Smooth muscle cell (in vitro differentiated cells): ENCODE results near the gene DFFB. TPM values are rescaled to one million over a fixed set of nuclear protein-coding genes. Genes with fewer than 3 reads are reported as not detected.

Experiments used
- DNase-seq: peaks from one replicate; lab custom pipeline; 2025; ENCODE audit not compliant: unreplicated experiment; lab: John Stamatoyannopoulos, UW
- H2AFZ ChIP-seq: fragments of 200-600 bp; sonication (generic); 2 replicates; pipeline ENCODE4 v1.6.0; 2016; ENCODE audit warnings: antibody characterized with exemption, low read depth, mild to moderate bottlenecking
- H3F3A ChIP-seq: fragments of 200-600 bp; sonication (generic); 2 replicates; pipeline ENCODE4 v1.6.0; 2017; ENCODE audit warnings: antibody characterized with exemption, low read depth
- H3K27ac ChIP-seq: fragments of 200-600 bp; sonication (generic); 2 replicates; pipeline ENCODE4 v1.5.1; 2016; ENCODE audit warnings: low read depth, mild to moderate bottlenecking
- H3K27me3 ChIP-seq: fragments of 200-600 bp; sonication (generic); 2 replicates; pipeline ENCODE4 v1.6.1; 2016; ENCODE audit warnings: low read depth, mild to moderate bottlenecking
- H3K36me3 ChIP-seq: fragments of 200-600 bp; sonication (generic); 2 replicates; pipeline ENCODE4 v1.5.1; 2016; ENCODE audit warnings: low read depth
- H3K4me1 ChIP-seq: fragments of 200-600 bp; sonication (generic); 2 replicates; pipeline ENCODE4 v1.5.1; 2016; ENCODE audit warnings: low read depth
- H3K4me2 ChIP-seq: fragments of 200-600 bp; sonication (generic); 2 replicates; pipeline ENCODE4 v1.6.0; 2016; ENCODE audit warnings: mild to moderate bottlenecking
- H3K4me3 ChIP-seq: fragments of 200-600 bp; sonication (generic); 2 replicates; pipeline ENCODE4 v1.5.1; 2016; ENCODE audit warnings: mild to moderate bottlenecking
- H3K79me2 ChIP-seq: fragments of 200-600 bp; sonication (generic); 2 replicates; pipeline ENCODE4 v1.6.0; 2016; ENCODE audit warnings: low read depth, mild to moderate bottlenecking
- H3K9ac ChIP-seq: fragments of 200-600 bp; sonication (generic); 2 replicates; pipeline ENCODE4 v1.6.0; 2016; ENCODE audit warnings: low read depth
- H3K9me3 ChIP-seq: fragments of 200-600 bp; sonication (generic); replicated peaks from 2 replicates; pipeline ENCODE4 v1.5.1; 2016; ENCODE audit warnings: low read depth
- H4K20me1 ChIP-seq: fragments of 200-600 bp; sonication (generic); 2 replicates; pipeline ENCODE4 v1.6.0; 2016; ENCODE audit warnings: low read depth
- CTCF ChIP-seq: fragments of 200-600 bp; sonication (generic); IDR thresholded peaks from 2 replicates; pipeline ENCODE4 v1.5.1; 2017; ENCODE audit warnings: borderline replicate concordance, mild to moderate bottlenecking, antibody characterized with exemption; ENCODE audit not compliant: insufficient read depth, poor library complexity, severe bottlenecking
- whole genome bisulfite sequencing: methylation state at CpG from one replicate; pipeline ENCODE4 v1.1.7; 2016; ENCODE audit warnings: low lambda C conversion rate; 5-methylcytosine and 5-hydroxymethylcytosine counted together
- polyA plus RNA-seq: library from polyadenylated mRNA; unstranded; fragments of >200 nt; fragmentation: Nextera tagmentation; extraction: Ambion mirVana; gene quantifications from 2 replicates; pipeline ENCODE4 v1.2.1, GENCODE V29; 2016
- total RNA-seq: library from RNA; depleted of rRNA; stranded (reverse); fragments of >200 nt; gene quantifications from 2 replicates; pipeline ENCODE4 v1.2.3, GENCODE V29; 2014

Gene DFFB
- total and polyA plus RNA-seq, 2 experiments from 2014 or later: 3.3 to 4.5 TPM

GRCh38 chr1:3857791-3858129 lies 484 bp downstream of the DFFB start:
- Histone ChIP-seq H2AFZ (peak overlapping the region; percentile 56), H4K20me1 (peaks cover 29% of the 10 kb centered on the region), H3K9ac (peak overlapping the region; percentile 53), H3K9me3 (no peaks in the 10 kb centered on the region), H3K4me2 (peak overlapping the region; percentile 91), H3K36me3 (no peaks in the 10 kb centered on the region), H3K27ac (no peak overlapping the region), H3K79me2 (peaks cover 35% of the 10 kb centered on the region), H3F3A (no peaks in the 10 kb centered on the region), H3K27me3 (no peaks in the 10 kb centered on the region), H3K4me1 (peaks cover 5% of the 10 kb centered on the region), H3K4me3 (peak overlapping the region; percentile 75)
- no peak for DNase-seq
- WGBS: 12% methylated on average over 19 of the region's 21 CpGs
- no peak for TF ChIP-seq CTCF

GRCh38 chr1:3858231-3858981 lies 1.1 kb downstream of the DFFB start:
- Histone ChIP-seq H3K36me3 (no peaks in the 10 kb centered on the region), H3K9me3 (no peaks in the 10 kb centered on the region), H3K27ac (no peak overlapping the region), H3K4me2 (peak overlapping the region; percentile 91), H3F3A (no peaks in the 10 kb centered on the region), H3K4me1 (peaks cover 5% of the 10 kb centered on the region), H3K9ac (no peak overlapping the region), H4K20me1 (peaks cover 23% of the 10 kb centered on the region), H3K4me3 (peak overlapping the region; percentile 75), H3K27me3 (no peaks in the 10 kb centered on the region), H2AFZ (no peak overlapping the region), H3K79me2 (peaks cover 29% of the 10 kb centered on the region)
- no peak for DNase-seq
- 65% methylated on average over 34 of the region's 34 CpGs for WGBS
- no peak for TF ChIP-seq CTCF

- TF ChIP-seq CTCF: no peak
- Histone ChIP-seq H4K20me1 (peaks cover 6% of the 10 kb centered on the region), H2AFZ (no peak overlapping the region), H3K27me3 (no peaks in the 10 kb centered on the region), H3K4me2 (no peak overlapping the region), H3K9me3 (no peaks in the 10 kb centered on the region), H3K27ac (no peak overlapping the region), H3F3A (no peaks in the 10 kb centered on the region), H3K4me1 (no peaks in the 10 kb centered on the region), H3K9ac (no peak overlapping the region), H3K79me2 (no peaks in the 10 kb centered on the region), H3K36me3 (no peaks in the 10 kb centered on the region), H3K4me3 (no peak overlapping the region)
- WGBS: 94% methylated on average over 12 of the region's 12 CpGs
- DNase-seq: no peak
Measured at GRCh38 chr1:3863231-3863935, 6.1 kb downstream of the DFFB start.
